ENCODE data around the gene NEU4.

GRCh38 chr2:241762933-241763369, 46.0 kb upstream of the NEU4 start:
- no peak for TF ChIP-seq POLR2A (IDR thresholded peaks at IDR 0.05)
- TF ChIP-seq, protein P1, sequence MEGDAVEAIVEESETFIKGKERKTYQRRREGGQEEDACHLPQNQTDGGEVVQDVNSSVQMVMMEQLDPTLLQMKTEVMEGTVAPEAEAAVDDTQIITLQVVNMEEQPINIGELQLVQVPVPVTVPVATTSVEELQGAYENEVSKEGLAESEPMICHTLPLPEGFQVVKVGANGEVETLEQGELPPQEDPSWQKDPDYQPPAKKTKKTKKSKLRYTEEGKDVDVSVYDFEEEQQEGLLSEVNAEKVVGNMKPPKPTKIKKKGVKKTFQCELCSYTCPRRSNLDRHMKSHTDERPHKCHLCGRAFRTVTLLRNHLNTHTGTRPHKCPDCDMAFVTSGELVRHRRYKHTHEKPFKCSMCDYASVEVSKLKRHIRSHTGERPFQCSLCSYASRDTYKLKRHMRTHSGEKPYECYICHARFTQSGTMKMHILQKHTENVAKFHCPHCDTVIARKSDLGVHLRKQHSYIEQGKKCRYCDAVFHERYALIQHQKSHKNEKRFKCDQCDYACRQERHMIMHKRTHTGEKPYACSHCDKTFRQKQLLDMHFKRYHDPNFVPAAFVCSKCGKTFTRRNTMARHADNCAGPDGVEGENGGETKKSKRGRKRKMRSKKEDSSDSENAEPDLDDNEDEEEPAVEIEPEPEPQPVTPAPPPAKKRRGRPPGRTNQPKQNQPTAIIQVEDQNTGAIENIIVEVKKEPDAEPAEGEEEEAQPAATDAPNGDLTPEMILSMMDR (IDR thresholded peaks at IDR 0.05), result no peak

All from heart left ventricle (tissue), 13 donors.